HFFc6 (cell line): ENCODE data around the gene SH3GL2. TPM values are rescaled to one million over a fixed set of nuclear protein-coding genes. Genes with fewer than 3 reads are reported as not detected.

ENCODE experiments used
- DNase-seq: peaks from one replicate; pipeline ENCODE4 v3.0.0-alpha.2; 2018
- H3K27ac Mint-ChIP-seq: 2 replicates; pipeline ENCODE4 v1.8.0; 2020; ENCODE audit warnings: mild to moderate bottlenecking, mixed read lengths
- H3K27me3 Mint-ChIP-seq: 2 replicates; pipeline ENCODE4 v1.8.0; 2021; ENCODE audit warnings: mild to moderate bottlenecking, moderate library complexity, mixed read lengths; ENCODE audit not compliant: insufficient read depth
- H3K36me3 Mint-ChIP-seq: 2 replicates; pipeline ENCODE4 v1.8.0; 2021; ENCODE audit warnings: low read depth, mixed read lengths
- H3K4me1 Mint-ChIP-seq: 2 replicates; pipeline ENCODE4 v1.8.0; 2020; ENCODE audit warnings: low read depth, mixed read lengths
- H3K4me3 Mint-ChIP-seq: 2 replicates; pipeline ENCODE4 v1.8.0; 2020; ENCODE audit warnings: mild to moderate bottlenecking, moderate library complexity, mixed read lengths
- H3K9me3 Mint-ChIP-seq: 2 replicates; pipeline ENCODE4 v1.8.0; 2020; ENCODE audit warnings: mild to moderate bottlenecking, mixed read lengths
- CTCF ChIP-seq: fragments of 200-600 bp; sonication (generic); IDR thresholded peaks from 2 replicates; pipeline ENCODE4 v1.5.0; 2021; ENCODE audit warnings: antibody characterized with exemption, mild to moderate bottlenecking
- total RNA-seq, 6 experiments: library from RNA; stranded (reverse); fragmentation: NEBNext Ultra II Directional; extraction: Animal tissue kit (Norgen Biotek cat#: 25700); gene quantifications; 2 replicates in 1 of 6; 3 replicates in 5 of 6; pipeline ENCODE4 v1.2.3, GENCODE V29; 2021

SH3GL2 gene
- total RNA-seq, 6 experiments from 2014 or later: not detected

GRCh38 chr9:17777465-17777864 is 198.6 kb downstream of the SH3GL2 start:
- Mint-ChIP-seq H3K36me3 (no peaks in the 10 kb centered on the region), H3K9me3 (0 out of 2 replicates have a peak, but pooled peaks cover 6% of the 10 kb centered on the region), H3K4me1 (no peaks in the 10 kb centered on the region), H3K27me3 (no peaks in the 10 kb centered on the region), H3K27ac (no peak overlapping the region), H3K4me3 (no peak overlapping the region)
- DNase-seq: no peak
- TF ChIP-seq CTCF: no peak

GRCh38 chr9:17782430-17783149 is 203.7 kb downstream of the SH3GL2 start:
- Mint-ChIP-seq H3K27ac (no peak overlapping the region), H3K36me3 (no peaks in the 10 kb centered on the region), H3K27me3 (peaks cover 8% of the 10 kb centered on the region), H3K4me3 (no peak overlapping the region), H3K4me1 (no peaks in the 10 kb centered on the region), H3K9me3 (no peaks in the 10 kb centered on the region)
- no peak for DNase-seq
- TF ChIP-seq CTCF: no peak

- H3K4me1 Mint-ChIP-seq: no peaks in the 10 kb centered on the region
- no peak for DNase-seq
- H3K4me3 Mint-ChIP-seq: no peak overlapping the region
- no peaks in the 10 kb centered on the region for H3K9me3 Mint-ChIP-seq
- TF ChIP-seq CTCF: no peak
- peaks cover 8% of the 10 kb centered on the region for H3K27me3 Mint-ChIP-seq
- no peak overlapping the region for H3K27ac Mint-ChIP-seq
- no peaks in the 10 kb centered on the region for H3K36me3 Mint-ChIP-seq
These were observed 204.4 kb downstream of the SH3GL2 start for GRCh38 chr9:17783227-17783626.

- Mint-ChIP-seq H3K4me3 (no peak overlapping the region), H3K9me3 (no peaks in the 10 kb centered on the region), H3K4me1 (no peaks in the 10 kb centered on the region), H3K27ac (no peak overlapping the region), H3K36me3 (no peaks in the 10 kb centered on the region), H3K27me3 (peaks cover 18% of the 10 kb centered on the region)
- TF ChIP-seq CTCF: no peak
- DNase-seq: no peak
These were observed 210.4 kb downstream of the SH3GL2 start for GRCh38 chr9:17789316-17789715.

GRCh38 chr9:17793713-17794622 is 215.1 kb downstream of the SH3GL2 start:
- H3K4me1 Mint-ChIP-seq: no peaks in the 10 kb centered on the region
- H3K27ac Mint-ChIP-seq: no peak overlapping the region
- H3K27me3 Mint-ChIP-seq: peaks cover 18% of the 10 kb centered on the region
- TF ChIP-seq CTCF: peak; percentile 28; the same call in 1 of the 2 replicates
- H3K36me3 Mint-ChIP-seq: no peaks in the 10 kb centered on the region
- H3K9me3 Mint-ChIP-seq: no peaks in the 10 kb centered on the region
- H3K4me3 Mint-ChIP-seq: no peak overlapping the region
- DNase-seq: peak; percentile 11
